SKM-1 treated with dmso at 0.1 percent for 144 hours (cell line): ENCODE measurements around the gene PDZD8.

Experiments used
- DNase-seq: peaks from one replicate; lab custom pipeline; 2025; ENCODE audit not compliant: unreplicated experiment; lab: John Stamatoyannopoulos, UW

The PDZD8 gene, protein sequence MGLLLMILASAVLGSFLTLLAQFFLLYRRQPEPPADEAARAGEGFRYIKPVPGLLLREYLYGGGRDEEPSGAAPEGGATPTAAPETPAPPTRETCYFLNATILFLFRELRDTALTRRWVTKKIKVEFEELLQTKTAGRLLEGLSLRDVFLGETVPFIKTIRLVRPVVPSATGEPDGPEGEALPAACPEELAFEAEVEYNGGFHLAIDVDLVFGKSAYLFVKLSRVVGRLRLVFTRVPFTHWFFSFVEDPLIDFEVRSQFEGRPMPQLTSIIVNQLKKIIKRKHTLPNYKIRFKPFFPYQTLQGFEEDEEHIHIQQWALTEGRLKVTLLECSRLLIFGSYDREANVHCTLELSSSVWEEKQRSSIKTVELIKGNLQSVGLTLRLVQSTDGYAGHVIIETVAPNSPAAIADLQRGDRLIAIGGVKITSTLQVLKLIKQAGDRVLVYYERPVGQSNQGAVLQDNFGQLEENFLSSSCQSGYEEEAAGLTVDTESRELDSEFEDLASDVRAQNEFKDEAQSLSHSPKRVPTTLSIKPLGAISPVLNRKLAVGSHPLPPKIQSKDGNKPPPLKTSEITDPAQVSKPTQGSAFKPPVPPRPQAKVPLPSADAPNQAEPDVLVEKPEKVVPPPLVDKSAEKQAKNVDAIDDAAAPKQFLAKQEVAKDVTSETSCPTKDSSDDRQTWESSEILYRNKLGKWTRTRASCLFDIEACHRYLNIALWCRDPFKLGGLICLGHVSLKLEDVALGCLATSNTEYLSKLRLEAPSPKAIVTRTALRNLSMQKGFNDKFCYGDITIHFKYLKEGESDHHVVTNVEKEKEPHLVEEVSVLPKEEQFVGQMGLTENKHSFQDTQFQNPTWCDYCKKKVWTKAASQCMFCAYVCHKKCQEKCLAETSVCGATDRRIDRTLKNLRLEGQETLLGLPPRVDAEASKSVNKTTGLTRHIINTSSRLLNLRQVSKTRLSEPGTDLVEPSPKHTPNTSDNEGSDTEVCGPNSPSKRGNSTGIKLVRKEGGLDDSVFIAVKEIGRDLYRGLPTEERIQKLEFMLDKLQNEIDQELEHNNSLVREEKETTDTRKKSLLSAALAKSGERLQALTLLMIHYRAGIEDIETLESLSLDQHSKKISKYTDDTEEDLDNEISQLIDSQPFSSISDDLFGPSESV

DNA sequence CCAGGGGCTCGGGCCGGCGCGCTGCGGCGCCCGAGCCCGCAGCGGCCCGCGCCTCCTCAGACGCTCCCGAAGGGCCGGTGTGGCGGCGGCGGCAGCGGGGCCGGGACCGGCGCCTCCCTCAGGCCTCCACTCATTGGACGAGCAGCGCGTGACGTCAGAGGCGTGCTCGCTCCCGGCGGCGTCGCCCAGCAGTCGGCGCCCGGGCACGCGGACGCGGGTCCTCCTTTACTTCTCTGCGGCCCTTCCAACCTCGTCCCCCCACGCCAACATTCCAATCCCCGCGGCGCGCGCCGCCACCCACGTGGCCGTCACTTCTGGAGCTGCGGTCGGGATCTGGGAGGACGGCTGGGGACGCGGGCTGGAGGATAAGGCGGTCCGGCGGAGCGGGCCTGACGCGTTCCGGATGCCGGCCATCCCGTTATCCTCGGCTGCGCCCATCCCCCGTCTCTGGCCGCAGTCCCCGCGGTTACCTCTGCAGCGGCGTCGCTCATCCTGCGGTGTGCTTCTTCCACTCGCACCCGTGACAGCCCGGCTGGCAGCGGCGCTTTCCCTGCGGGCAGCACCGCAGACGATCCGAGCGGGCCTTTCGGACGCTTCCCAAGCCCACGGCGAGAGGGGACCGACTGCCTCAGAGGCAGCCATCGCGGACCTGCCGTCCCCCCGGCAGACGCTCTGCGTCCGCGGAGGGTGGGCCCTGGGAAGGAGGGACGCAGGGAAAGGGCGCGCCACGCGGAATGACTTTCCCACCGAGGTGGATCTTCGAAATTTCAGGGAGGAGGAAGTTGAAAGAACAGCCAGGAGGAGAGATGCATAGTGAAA lies at the start of gene PDZD8:
Gene PDZD8, minus strand, starts transcription at position 81 of the 819 bp plus-strand sequence. CDS start 213 bp downstream, outside the sequence.
- DNase-seq = peak; percentile 79

DNA sequence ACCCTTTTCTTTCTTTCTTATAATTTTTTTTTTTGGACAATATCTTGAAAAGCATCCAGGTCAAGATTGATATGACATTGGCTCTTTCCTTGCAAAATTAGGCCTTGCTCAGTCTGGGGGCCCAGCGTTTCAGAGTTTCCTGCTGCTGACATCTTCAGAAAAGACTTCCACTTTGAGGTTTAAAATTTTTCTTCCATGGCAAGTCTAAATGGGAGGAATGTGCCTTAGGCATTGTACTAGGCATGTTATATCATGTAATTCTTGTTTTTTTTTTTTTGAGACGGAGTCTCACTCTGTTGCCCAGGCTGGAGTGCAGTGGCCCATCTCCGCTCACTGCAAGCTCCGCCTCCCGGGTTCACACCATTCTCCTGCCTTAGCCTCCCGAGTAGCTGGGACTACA lies 48.9 kb upstream of the PDZD8 start:
- DNase-seq = no peak

DNA sequence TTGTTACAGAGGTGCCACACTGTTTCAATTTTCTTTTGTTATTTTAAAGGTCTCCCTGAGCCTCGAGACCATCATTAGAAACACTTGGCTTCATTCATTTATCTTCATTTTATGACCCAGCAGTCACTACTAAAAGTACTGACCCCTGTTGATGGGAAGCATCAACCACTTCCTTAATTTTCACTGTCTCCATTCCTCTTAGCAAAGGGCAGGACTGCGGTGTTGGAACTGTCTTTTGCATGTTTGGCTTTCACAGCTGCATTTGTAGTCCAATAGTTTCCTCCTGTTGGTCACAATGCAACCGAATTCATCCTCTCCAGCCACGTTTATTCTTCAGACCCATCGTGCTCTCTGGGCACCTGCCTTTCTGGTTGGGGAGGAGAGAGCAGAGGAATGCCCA lies 46.7 kb upstream of the PDZD8 start:
- DNase-seq = no peak

DNA sequence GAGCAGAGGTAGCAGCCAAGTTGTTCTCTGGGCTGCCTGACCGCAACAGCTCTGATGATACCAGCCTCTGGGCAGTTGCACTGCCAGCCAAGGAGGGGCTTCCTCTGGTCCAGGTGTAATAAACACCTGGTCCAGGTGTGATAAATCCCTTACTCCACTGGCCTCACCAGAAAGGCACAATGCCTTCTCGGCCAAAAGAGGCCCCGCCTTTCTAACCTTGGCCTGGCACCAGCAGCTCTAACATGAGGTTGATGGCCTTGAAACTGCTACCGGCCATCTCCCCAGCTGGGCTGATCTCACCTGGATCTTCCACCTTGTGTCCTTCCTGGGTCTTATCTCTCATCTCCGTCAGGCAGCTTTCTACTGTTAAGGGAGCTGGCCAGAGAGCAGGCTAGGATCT lies 45.5 kb upstream of the PDZD8 start:
- DNase-seq = no peak

DNA sequence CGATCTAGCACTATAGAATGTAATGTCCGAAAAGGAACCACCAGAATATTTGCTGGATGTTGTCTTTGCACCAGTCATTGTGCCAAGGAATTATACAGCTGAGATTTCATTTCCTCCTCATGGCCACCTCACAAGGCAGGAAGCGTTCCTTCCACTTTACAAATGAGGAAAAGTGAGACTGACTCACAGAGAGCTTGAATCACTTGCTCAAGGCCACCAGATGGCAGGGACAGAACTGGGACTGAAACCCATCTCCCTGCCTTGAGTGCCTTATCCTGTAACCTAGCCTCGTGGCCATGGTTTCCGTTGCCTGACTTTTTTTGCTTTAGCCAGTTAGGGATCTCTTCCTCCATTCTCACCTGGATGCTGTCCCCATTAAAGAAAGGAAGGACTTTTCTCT lies 44.7 kb upstream of the PDZD8 start:
- no peak for DNase-seq

DNA sequence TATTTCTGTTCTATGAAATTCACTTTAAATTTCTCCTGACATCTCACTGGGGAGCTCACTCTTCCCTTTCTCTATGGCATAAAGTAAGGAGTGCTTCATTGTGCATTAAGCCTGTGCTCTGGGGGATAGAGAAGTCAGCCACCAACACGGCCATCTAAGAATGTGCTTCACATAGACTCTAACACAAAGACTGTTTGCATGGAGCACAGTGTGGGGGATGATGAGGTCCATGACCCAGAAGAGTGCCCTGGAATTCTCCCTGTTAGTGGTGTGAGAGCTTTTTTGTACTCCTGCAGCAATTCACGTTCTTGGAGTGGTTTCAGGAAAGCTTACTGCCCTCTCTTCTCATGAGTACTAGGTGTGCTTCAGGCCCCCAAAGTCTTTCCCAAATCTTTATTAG lies 43.9 kb upstream of the PDZD8 start:
- DNase-seq = no peak

DNA sequence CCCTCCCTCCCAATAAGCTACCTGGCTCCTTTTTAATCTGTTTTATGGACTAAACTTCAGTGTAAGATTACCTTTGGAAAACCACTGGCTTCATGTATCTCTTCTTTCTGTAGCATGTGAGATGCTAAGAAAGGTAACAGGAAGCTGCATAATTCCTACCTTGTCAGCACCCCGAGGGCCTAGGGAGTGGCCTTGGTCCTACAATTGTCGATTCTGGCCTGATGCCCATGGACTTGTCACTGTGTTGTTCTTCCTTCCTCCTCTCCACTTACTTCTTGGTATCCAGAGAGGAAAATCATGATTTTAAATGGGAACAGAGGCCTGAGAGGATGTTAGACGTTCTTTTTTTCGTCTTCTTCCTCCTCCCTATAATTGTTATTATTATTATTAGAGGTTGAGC lies 42.9 kb upstream of the PDZD8 start:
- no peak for DNase-seq

DNA sequence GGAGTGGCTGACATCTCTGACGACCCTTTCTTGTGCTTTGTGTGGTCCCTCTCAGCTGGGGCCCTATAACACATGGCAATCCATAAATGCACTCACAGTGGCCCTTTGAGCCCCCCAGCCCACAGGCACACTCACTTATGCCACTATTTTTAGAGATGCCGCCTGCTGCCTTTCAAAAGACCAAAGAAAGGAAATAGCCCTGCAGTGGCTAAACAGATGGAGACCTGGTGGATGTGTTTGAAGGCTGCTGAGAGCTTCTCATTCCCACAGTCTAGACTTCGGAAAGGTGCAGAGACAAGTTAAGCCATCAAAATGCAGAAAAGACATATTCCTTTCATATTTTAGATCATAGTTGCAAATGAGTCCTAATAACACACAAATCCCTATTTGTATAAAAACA lies 42.0 kb upstream of the PDZD8 start:
- DNase-seq = no peak

DNA sequence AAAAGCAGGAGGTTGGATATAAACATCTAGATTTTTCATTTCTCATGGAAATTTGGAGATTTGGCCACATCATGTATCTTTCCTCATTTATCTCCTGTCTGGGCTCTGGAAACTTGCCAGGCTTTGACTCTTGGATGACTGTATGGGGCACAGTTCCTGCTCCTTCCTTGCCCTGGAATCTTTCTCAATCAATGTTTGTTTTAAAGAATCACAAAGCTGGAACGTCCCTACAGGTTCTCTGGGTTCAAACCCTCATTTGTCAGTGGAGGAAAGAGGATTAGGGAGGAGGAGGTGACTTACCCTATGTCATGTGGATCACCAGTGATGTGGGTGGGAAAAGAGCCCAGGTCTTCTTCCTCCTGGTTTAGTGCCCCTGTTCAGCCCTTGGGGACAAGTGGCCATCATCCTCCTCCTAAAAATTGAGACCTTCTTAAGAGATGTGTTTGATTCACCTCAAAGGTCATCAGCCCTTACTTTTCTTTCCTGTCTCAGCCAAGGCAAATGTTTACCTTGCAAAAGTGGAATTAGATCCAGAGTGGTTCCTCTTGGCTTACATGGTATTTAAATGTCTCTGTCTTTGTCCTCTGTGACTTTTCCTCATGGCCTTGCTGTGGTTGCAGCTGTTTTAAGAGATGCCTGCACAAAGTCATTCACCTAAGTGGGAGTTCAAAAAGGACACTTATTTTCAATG lies 38.8 kb upstream of the PDZD8 start:
- no peak for DNase-seq

DNA sequence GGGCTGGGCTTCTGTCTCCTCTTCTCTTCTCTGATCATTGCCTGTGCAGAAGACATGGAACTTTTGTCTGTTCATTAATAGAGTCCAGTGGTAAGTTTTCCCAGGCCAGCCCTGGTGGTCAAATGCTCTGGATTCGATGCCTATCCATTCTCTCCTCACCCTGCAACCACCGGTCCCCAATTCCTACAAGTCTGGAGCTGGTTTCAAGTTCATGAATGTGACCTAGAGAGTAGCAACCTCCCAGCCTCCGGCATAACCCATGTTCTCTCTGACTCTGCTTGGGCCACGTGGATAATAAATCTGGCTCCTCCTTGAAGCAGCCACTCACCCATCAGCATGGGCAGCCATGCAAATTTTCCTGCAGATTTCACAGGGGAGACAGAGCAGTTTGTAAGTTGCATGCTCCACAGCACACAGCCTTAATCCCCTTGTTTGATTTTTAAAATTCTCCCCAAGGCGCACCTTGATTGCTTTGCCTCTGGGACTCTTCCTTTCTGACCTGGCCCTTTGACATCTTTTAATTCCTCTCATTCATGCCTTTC lies 37.3 kb upstream of the PDZD8 start:
- no peak for DNase-seq

DNA sequence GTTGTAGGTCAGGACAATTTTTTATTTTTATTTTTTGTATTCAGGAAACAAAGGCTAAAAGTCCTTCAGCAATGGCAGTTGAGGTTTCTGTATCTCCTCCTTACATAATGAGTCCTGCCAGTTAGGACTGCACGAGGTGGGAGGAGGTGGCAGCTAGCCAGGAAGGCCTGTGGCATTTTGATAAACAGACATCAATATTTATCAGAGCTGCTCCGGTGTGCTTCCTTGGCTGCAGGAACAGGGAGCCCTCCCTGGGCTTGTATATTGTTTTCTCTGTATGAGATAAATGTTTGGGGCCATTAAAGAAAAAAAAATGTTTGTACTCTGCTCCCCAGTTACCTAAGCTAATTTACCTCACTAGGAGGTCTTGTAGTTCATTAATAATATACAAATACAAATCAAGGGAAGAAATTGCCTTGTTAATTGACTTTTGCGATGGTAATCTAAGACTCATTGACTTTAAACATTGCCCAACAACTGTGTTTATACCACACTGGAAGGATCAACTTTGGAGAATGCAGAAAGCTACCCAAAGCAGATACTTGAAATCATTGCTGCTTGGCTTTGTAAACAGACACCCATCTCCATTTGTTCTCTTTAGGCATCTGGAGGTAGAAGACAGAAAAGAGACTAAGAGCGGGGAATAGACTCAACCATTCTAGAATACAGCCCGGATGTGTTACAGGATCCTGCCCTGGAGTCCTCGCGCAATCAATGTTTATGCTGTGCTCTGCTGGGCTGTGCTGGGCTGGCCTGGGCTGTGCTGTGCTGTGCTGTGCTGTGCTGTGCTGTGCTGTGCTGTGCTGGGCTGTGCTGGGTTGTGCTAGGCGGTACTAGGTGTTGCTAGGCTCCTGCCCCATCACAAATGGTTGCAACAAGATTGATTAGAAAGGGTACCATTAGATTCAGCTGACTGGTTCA lies 36.5 kb upstream of the PDZD8 start:
- DNase-seq = no peak

DNA sequence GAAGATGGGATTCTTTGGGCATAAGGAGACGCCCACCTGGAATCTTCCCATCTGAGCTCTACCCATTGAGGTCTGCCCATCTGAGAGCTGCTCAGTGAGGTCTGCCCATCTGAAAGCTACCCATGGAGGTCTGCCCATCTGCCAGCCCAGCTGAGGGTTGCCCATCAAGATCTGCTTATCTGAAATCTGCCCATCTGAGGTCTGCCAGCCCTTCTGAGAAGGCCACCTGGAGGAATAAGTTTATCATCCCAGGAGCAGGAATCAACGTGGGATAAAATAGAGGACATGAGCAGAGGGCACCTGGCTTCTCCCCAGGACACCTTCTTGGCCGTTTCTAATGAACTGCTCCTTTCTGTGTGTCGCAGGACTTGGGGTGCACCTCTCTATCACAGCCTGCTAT lies 35.3 kb upstream of the PDZD8 start:
- DNase-seq = no peak

DNA sequence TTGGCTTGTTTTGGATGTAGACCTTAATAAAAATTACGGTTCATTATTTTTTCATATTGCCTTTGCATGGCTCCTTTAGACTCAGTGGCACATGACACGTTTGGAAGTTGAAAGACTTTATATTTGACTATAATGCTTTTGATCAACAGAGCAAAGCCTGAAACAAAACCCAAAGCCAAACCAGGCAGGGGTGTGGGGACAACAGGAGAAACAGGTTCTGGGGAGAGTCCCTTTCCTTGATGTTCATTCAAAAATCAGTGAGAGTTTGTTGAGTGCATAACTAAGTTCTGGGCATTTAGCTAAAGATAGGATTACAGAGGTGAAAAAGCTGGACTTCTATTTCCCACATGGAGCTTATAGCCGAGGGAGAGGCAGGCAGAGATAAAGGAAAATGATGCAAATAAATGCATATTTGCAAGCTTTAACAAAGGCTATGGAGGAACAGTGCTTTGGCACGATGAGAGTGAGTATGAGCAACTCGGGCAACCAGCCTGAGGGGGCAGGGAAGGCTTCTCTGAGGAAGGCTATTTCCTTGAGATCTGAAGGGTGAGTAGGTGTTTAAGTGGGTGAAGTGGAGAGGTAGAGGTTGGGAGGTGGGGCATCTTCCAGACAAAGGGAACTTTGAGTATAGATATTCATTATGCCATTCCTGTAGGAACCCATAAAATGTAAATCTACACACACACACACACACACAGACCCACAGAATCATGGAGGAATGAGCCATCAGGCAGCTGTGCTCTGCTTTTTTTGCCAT lies 34.5 kb upstream of the PDZD8 start:
- DNase-seq = no peak

DNA sequence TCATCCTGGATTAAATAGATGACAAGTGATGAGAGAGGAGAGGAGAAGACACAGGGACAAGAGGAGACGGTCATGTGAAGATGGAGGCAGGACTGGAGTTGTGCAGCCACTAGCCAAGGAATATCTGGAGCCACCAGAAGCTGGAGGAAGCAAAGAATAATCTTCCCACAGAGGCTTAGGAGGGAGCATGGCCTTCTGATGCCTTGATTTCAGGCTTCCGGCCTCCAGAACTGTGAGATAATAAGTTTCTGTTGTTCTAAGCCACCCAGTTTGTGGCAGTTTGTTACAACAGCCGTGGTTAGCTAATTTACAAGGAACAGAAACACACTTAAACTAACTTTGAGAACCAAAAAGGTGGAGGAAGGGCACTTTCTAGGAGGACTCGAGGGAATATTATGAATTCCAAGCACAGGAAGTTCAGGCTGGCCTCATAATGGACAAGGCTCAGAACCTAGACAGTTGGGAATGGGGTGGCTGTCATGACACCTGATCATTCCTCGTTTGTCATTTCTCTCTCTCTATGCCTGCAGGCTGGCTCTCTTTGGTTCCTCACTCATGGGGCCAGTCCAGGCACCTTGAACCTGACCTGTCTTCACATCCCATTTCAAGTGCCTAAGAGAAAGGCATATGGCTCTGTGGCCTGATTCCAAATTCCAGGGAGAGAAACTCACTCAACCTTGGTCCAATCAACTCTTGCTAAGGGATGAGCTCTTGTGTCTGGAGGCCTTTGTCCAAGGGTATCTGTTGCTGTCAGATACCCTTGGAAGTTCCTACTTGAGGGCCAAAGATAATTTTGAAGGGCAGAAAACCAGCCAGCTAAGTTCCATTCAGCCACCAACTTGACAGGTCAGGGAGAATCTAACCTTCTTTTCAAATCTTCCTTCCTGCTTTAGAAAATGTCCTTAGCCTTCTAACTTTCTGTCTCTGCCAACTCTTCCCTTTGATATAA lies 33.5 kb upstream of the PDZD8 start:
- DNase-seq = no peak

DNA sequence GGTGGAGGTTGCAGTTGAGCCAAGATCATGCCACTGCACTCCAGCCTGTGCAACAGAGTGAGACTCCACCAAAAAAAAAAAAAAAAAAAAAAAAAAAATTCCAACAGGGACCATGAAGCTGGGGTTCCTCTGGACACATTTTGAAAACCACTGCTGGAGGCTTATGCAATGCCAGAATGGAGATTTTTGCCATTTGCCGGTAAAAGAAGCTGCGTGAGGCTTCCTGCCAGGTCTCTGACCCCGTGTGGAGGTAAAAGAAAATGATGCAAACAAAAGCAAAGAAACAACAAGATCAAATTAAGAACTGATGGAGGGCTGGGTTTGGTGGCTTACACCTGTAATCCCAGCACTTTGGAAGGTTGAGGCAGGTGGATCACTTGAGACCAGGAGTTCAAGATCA lies 30.5 kb upstream of the PDZD8 start:
- no peak for DNase-seq

DNA sequence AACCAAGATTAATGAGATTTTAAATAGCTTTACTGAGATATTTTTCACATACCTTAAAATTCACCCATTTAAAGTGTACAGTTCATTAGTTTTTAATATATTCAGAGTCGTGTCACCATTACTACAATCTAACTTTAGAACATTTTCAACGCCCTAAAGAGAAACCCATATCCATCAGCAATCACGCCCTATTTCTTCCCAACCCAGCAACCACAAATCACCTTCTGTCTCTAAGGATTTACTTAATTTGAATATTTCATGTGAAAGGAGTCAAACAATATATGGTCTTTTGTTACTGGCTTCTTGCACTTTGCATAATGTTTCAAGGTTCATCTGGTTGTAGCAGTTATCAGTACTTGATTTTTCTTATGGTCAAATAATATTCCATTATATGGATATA lies 25.1 kb upstream of the PDZD8 start:
- no peak for DNase-seq
